ENCODE results near the gene METTL22.

The METTL22 gene

DNA sequence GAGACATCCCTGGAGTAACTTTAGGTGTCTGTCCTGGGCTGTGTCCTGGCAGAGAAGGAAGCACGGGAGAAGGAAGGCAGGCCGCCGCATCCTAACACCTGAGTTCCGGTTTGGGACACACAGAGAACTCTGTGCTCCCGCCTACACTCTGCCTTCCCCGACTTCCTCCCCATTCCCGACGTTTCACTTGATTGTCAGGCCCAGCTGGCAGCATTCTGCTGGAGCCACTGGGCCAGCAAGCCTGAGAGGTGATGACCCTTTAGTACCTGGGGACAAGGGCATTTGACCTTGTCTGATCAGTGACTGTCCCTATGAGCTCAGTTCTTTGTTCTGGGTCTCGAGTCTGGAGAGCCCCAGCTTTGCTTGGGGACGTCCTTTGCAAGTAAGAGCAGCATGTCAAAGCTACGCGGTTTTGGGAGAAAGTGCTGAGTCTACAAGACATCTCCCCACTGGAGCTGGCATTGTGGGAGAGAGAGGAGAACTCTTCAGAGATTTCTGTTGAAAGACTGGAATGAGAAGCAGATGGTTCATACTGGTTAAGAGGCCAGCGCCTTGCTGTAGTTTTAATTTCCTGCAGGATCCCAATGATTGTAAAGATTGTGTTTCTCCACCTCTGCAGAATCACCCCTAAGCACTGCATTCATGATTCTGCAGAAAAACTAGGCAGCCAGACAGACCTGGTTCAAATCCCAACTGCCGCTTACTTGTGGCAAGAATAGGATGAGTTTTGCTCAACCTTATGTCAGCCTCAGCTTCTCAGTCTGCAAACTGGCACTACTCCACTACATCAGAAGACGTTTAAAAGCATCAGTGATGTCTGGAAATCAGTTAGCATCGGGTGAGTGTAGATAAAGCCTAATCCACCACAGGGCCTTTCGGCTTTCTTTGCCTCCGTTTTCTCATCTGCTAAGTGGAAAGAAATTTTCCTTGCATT lies 73.6 kb downstream of the METTL22 start:
- DNase-seq (ENCODE audit: low spot score), result no peak

DNA sequence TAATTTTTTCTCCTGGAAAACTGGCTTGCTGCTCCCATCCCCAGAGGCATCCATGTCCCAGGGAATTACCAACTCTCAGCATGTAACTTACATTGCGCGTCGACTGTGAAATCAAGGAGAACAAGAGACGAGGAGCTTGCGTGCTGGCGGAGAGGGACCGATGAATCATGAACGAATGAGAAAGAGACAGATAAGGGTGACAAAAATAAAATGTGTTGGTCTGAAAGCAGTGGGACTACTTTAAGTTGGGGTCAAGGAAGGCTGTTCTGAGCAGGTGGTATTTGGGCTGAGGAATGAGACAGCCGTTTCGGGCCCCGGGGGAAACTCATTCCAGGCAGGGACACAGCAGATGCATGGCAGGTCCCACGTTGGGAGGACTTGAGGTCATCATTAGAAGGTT lies 75.4 kb downstream of the METTL22 start:
- no peak for DNase-seq (ENCODE audit: low spot score)

DNA sequence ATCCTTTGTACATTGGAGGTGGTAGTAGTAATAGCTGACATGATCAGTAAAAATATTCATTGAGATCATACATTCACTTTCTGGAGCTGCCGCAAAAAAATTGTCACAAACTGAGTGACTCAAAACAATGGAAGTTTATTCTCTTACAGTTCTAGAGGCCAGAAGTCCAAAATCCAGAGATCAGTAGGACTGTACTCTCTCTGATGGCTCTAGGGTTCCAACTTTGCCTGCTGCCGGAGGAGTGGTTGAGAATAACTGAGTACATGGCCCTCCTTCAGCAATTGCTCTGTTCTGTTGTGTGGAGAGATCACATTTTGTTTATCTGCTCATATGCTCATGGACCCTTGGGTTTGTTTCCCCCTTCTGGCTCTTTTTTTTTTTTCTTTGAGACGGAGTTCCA lies 76.5 kb downstream of the METTL22 start:
- no peak for DNase-seq (ENCODE audit: low spot score)

Data from RKO (cell line).